Panc1 (cell line): ENCODE results near the gene VWC2L.

Source experiments
- SIN3A ChIP-seq: IDR thresholded peaks from 2 replicates; pipeline ENCODE4 v1.6.1; 2012; ENCODE audit warnings: low read depth, mild to moderate bottlenecking, low read length, moderate library complexity, borderline replicate concordance; ENCODE audit not compliant: insufficient read depth
- TCF7L2 ChIP-seq: IDR thresholded peaks from 2 replicates; pipeline ENCODE4 v1.6.1; 2011; ENCODE audit warnings: mild to moderate bottlenecking, low read depth, low read length, inconsistent platforms
- TF ChIP-seq, protein P1 (sequence below), 2 experiments: IDR thresholded peaks; 2 replicates each; pipeline ENCODE4 v1.6.1; 2011 to 2012; ENCODE audit warnings: low read depth in 2 of 2, control low read depth in 1 of 2, low read length in 1 of 2, mild to moderate bottlenecking in 1 of 2, moderate library complexity in 1 of 2; ENCODE audit not compliant: insufficient read depth in 1 of 2
- TF ChIP-seq, protein P2 (sequence below): fragments of 450-650 bp; IDR thresholded peaks from 2 replicates; pipeline ENCODE4 v1.5.1; 2017; ENCODE audit warnings: mild to moderate bottlenecking

DNA sequence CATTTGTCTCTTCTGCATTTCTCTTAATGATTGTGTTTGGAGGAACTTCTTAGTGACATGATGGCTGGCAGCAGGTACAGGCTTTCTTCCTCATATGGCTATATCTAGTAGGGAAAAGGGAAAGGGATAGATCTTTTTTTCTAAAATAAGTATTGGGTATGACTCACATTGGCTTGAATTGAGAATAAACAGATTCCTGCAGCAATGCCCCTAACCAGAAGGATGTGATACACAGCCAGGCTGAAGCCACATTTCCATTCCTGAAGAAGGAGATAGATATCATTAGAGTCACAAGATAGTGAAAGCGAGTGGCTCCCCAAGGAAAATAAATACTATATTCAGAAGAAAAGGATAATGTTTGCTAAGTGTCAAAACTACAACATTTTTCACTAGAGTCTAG is 61.1 kb downstream of the VWC2L start:
- TF ChIP-seq, protein P1, sequence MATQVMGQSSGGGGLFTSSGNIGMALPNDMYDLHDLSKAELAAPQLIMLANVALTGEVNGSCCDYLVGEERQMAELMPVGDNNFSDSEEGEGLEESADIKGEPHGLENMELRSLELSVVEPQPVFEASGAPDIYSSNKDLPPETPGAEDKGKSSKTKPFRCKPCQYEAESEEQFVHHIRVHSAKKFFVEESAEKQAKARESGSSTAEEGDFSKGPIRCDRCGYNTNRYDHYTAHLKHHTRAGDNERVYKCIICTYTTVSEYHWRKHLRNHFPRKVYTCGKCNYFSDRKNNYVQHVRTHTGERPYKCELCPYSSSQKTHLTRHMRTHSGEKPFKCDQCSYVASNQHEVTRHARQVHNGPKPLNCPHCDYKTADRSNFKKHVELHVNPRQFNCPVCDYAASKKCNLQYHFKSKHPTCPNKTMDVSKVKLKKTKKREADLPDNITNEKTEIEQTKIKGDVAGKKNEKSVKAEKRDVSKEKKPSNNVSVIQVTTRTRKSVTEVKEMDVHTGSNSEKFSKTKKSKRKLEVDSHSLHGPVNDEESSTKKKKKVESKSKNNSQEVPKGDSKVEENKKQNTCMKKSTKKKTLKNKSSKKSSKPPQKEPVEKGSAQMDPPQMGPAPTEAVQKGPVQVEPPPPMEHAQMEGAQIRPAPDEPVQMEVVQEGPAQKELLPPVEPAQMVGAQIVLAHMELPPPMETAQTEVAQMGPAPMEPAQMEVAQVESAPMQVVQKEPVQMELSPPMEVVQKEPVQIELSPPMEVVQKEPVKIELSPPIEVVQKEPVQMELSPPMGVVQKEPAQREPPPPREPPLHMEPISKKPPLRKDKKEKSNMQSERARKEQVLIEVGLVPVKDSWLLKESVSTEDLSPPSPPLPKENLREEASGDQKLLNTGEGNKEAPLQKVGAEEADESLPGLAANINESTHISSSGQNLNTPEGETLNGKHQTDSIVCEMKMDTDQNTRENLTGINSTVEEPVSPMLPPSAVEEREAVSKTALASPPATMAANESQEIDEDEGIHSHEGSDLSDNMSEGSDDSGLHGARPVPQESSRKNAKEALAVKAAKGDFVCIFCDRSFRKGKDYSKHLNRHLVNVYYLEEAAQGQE (IDR thresholded peaks at IDR 0.05; ENCODE audit: insufficient read depth in 1 of 2, low read depth in 2 of 2, low read length in 1 of 2), result no peak
- TF ChIP-seq, protein P2, sequence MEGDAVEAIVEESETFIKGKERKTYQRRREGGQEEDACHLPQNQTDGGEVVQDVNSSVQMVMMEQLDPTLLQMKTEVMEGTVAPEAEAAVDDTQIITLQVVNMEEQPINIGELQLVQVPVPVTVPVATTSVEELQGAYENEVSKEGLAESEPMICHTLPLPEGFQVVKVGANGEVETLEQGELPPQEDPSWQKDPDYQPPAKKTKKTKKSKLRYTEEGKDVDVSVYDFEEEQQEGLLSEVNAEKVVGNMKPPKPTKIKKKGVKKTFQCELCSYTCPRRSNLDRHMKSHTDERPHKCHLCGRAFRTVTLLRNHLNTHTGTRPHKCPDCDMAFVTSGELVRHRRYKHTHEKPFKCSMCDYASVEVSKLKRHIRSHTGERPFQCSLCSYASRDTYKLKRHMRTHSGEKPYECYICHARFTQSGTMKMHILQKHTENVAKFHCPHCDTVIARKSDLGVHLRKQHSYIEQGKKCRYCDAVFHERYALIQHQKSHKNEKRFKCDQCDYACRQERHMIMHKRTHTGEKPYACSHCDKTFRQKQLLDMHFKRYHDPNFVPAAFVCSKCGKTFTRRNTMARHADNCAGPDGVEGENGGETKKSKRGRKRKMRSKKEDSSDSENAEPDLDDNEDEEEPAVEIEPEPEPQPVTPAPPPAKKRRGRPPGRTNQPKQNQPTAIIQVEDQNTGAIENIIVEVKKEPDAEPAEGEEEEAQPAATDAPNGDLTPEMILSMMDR, result no peak
- TF ChIP-seq TCF7L2 (no peak), SIN3A (no peak)
